ENCODE data around the gene GASK1A. TPM values are rescaled to one million over a fixed set of nuclear protein-coding genes. Genes with fewer than 3 reads are reported as not detected.

The GASK1A gene
- total and polyA plus RNA-seq, 4 donors: 0.79 to 22.8 (median 4.6) TPM

- peaks cover 3 to 5% (median 4%) of the 10 kb centered on the region in 4 donors for H3K4me1 ChIP-seq (ENCODE audit: control insufficient read depth in 4 of 4, insufficient read depth in 4 of 4, low read length in 3 of 4)
- H3K4me3 ChIP-seq (ENCODE audit: low read depth in 1 of 3, low read length in 3 of 3): no peak overlapping the region
- H3K9ac ChIP-seq (ENCODE audit: low read depth in 1 of 2, low read length in 2 of 2): no peak overlapping the region
- TF ChIP-seq JUND (IDR thresholded peaks at IDR 0.05) (no peak), YY1 (IDR thresholded peaks at IDR 0.05) (no peak), RAD21 (IDR thresholded peaks at IDR 0.05) (no peak), TAF1 (conservative IDR thresholded peaks at IDR 0.05) (no peak), HNF4G (IDR thresholded peaks at IDR 0.05) (no peak), NR2F2 (IDR thresholded peaks at IDR 0.05) (no peak), GABPA (IDR thresholded peaks at IDR 0.05 in 1 of 2, conservative IDR thresholded peaks at IDR 0.05 in 1 of 2) (no peak), SP1 (IDR thresholded peaks at IDR 0.05) (no peak), FOXA2 (IDR thresholded peaks at IDR 0.05) (no peak), ATF3 (IDR thresholded peaks at IDR 0.05) (no peak), ZBTB33 (IDR thresholded peaks at IDR 0.05) (no peak), HNF4A (conservative IDR thresholded peaks at IDR 0.05) (no peak), EGR1 (IDR thresholded peaks at IDR 0.05; ENCODE audit: low read depth in 2 of 2) (no peak), RXRA (IDR thresholded peaks at IDR 0.05) (no peak), FOXA1 (IDR thresholded peaks at IDR 0.05) (no peak)
- TF ChIP-seq, protein P1, sequence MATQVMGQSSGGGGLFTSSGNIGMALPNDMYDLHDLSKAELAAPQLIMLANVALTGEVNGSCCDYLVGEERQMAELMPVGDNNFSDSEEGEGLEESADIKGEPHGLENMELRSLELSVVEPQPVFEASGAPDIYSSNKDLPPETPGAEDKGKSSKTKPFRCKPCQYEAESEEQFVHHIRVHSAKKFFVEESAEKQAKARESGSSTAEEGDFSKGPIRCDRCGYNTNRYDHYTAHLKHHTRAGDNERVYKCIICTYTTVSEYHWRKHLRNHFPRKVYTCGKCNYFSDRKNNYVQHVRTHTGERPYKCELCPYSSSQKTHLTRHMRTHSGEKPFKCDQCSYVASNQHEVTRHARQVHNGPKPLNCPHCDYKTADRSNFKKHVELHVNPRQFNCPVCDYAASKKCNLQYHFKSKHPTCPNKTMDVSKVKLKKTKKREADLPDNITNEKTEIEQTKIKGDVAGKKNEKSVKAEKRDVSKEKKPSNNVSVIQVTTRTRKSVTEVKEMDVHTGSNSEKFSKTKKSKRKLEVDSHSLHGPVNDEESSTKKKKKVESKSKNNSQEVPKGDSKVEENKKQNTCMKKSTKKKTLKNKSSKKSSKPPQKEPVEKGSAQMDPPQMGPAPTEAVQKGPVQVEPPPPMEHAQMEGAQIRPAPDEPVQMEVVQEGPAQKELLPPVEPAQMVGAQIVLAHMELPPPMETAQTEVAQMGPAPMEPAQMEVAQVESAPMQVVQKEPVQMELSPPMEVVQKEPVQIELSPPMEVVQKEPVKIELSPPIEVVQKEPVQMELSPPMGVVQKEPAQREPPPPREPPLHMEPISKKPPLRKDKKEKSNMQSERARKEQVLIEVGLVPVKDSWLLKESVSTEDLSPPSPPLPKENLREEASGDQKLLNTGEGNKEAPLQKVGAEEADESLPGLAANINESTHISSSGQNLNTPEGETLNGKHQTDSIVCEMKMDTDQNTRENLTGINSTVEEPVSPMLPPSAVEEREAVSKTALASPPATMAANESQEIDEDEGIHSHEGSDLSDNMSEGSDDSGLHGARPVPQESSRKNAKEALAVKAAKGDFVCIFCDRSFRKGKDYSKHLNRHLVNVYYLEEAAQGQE (IDR thresholded peaks at IDR 0.05): no peak
- TF ChIP-seq, protein P2, sequence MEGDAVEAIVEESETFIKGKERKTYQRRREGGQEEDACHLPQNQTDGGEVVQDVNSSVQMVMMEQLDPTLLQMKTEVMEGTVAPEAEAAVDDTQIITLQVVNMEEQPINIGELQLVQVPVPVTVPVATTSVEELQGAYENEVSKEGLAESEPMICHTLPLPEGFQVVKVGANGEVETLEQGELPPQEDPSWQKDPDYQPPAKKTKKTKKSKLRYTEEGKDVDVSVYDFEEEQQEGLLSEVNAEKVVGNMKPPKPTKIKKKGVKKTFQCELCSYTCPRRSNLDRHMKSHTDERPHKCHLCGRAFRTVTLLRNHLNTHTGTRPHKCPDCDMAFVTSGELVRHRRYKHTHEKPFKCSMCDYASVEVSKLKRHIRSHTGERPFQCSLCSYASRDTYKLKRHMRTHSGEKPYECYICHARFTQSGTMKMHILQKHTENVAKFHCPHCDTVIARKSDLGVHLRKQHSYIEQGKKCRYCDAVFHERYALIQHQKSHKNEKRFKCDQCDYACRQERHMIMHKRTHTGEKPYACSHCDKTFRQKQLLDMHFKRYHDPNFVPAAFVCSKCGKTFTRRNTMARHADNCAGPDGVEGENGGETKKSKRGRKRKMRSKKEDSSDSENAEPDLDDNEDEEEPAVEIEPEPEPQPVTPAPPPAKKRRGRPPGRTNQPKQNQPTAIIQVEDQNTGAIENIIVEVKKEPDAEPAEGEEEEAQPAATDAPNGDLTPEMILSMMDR (IDR thresholded peaks at IDR 0.05; ENCODE audit: low read depth, low read length, missing input control): no peak
- H3K9me3 ChIP-seq (ENCODE audit: control insufficient read depth in 4 of 4, low read length in 3 of 4): no peaks in the 10 kb centered on the region
- DNase-seq (ENCODE audit: low spot score): no peak
- no peaks in the 10 kb centered on the region for H3K27me3 ChIP-seq (ENCODE audit: control insufficient read depth in 4 of 4, insufficient read depth in 4 of 4, low read length in 3 of 4)
- 87% methylated on average over 5 of the region's 5 CpGs for WGBS
- no peak overlapping the region for H3K27ac ChIP-seq (ENCODE audit: low read depth in 1 of 2, low read length in 2 of 2)
- H3K36me3 ChIP-seq (ENCODE audit: control insufficient read depth in 4 of 4, insufficient read depth in 3 of 4, low read depth in 1 of 4, low read length in 3 of 4): peaks cover 0 to 6% (median 0%) of the 10 kb centered on the region in 4 donors
Measured at GRCh38 chr3:43023746-43024145, 44.6 kb downstream of the GASK1A start.
